ENCODE results near the gene ADGRA3. TPM values are rescaled to one million over a fixed set of nuclear protein-coding genes. Genes with fewer than 3 reads are reported as not detected.

Gene ADGRA3
- total RNA-seq, 3 donors from 2014 or later = 6.4 to 24.0 (median 11.1) TPM

DNA sequence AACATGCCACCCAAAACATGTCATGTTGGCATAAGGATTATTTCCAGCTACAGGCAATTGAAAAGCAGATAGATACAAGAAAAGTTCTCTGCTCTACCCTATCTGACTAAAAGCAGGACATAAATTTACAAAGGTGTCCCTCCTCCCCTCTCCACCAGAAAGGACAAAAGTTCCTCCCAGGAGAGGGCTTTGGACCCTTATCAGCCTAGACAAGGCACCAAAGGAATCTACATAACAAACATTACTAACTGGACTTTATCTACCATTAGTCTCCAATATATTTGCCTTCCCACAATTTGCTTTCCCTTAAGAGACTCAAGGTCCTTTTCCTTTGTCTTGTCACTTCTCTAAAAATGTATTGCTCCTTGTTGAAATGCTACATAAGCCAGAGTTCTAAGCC is 55.6 kb downstream of the ADGRA3 start:
- no peak for DNase-seq
- Mint-ChIP-seq H3K36me3 (ENCODE audit: insufficient read depth) (no peaks in the 10 kb centered on the region), H3K4me1 (ENCODE audit: low read depth) (no peaks in the 10 kb centered on the region), H3K4me3 (no peak overlapping the region), H3K27me3 (ENCODE audit: low read depth) (no peaks in the 10 kb centered on the region), H3K9me3 (no peaks in the 10 kb centered on the region)
- ATAC-seq = no peak

- ATAC-seq (no peak), DNase-seq (no peak)
- no peaks in the 10 kb centered on the region for H3K9me3 Mint-ChIP-seq
- H3K27me3 Mint-ChIP-seq (ENCODE audit: low read depth) = no peaks in the 10 kb centered on the region
- no peaks in the 10 kb centered on the region for H3K4me1 Mint-ChIP-seq (ENCODE audit: low read depth)
- no peaks in the 10 kb centered on the region for H3K36me3 Mint-ChIP-seq (ENCODE audit: insufficient read depth)
- no peak overlapping the region for H3K4me3 Mint-ChIP-seq
Observed at GRCh38 chr4:22458098-22458497, 57.8 kb downstream of the ADGRA3 start.

- Mint-ChIP-seq H3K4me1 (ENCODE audit: low read depth) (no peaks in the 10 kb centered on the region), H3K36me3 (ENCODE audit: insufficient read depth) (no peaks in the 10 kb centered on the region), H3K9me3 (no peaks in the 10 kb centered on the region), H3K4me3 (no peak overlapping the region), H3K27me3 (ENCODE audit: low read depth) (no peaks in the 10 kb centered on the region)
- no peak for ATAC-seq
- DNase-seq = no peak
Observed at GRCh38 chr4:22457348-22457747, 58.5 kb downstream of the ADGRA3 start.

DNA sequence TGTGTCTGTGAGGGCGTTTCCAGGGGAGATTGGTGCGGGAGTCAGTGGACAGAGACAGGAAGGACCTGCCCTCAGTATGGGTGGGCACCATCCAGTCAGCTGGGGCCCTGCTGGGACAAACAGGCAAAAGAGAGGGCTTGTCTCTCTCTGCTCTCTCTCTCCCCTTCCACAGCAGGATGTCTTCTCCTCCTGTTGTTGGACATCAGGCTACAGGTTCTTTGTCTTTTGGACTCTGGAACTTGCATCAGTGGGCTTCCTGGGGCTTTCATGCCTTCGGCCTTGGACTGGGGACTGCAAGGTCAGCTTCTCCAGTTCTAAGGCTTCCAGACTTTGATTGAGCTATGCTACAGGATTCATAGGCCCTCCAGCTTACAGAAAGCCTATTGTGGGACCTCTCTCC is 59.6 kb downstream of the ADGRA3 start:
- Mint-ChIP-seq H3K36me3 (ENCODE audit: insufficient read depth) (no peaks in the 10 kb centered on the region), H3K9me3 (no peaks in the 10 kb centered on the region), H3K4me1 (ENCODE audit: low read depth) (no peaks in the 10 kb centered on the region), H3K4me3 (no peak overlapping the region), H3K27me3 (ENCODE audit: low read depth) (no peaks in the 10 kb centered on the region)
- no peak for ATAC-seq
- no peak for DNase-seq

GRCh38 chr4:22454955-22455354 is 60.9 kb downstream of the ADGRA3 start:
- DNase-seq (no peak), ATAC-seq (no peak)
- Mint-ChIP-seq H3K27me3 (ENCODE audit: low read depth) (no peaks in the 10 kb centered on the region), H3K4me1 (ENCODE audit: low read depth) (no peaks in the 10 kb centered on the region), H3K4me3 (no peak overlapping the region), H3K9me3 (no peaks in the 10 kb centered on the region), H3K36me3 (ENCODE audit: insufficient read depth) (no peaks in the 10 kb centered on the region)

DNA sequence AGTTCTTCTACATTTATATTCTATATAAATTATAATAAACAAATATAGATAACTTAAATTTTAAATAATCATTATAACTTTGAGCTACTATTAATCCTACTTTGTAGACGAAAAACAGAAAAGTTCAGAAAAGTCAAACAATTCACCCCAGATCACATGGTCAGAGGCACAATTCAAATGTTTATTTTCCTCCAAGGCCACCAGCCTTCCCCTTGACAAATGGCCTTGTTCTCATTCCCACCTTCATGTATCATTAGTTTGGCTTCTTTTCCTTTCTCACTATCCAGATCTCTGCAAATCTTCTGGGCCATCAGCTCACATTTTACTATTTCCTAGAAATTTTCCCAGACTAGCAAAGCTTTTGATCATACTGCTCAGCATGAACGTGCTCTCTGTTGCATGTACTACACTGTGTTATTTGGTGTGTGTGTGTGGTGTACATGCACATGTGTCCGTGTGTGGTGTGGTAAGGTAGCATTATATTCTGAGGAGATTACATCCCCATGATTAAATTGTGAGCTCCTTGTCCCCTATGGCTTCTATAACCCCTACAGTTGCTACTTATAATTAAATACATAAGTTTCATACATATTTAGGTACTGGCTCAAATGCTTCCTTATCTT is 61.5 kb downstream of the ADGRA3 start:
- ATAC-seq (no peak), DNase-seq (no peak)
- H3K9me3 Mint-ChIP-seq = no peaks in the 10 kb centered on the region
- no peaks in the 10 kb centered on the region for H3K27me3 Mint-ChIP-seq (ENCODE audit: low read depth)
- H3K4me3 Mint-ChIP-seq = no peak overlapping the region
- no peaks in the 10 kb centered on the region for H3K36me3 Mint-ChIP-seq (ENCODE audit: insufficient read depth)
- H3K4me1 Mint-ChIP-seq (ENCODE audit: low read depth) = no peaks in the 10 kb centered on the region

GRCh38 chr4:22444813-22445212 is 71.1 kb downstream of the ADGRA3 start:
- Mint-ChIP-seq H3K36me3 (ENCODE audit: insufficient read depth) (no peaks in the 10 kb centered on the region), H3K27me3 (ENCODE audit: low read depth) (no peaks in the 10 kb centered on the region), H3K9me3 (no peaks in the 10 kb centered on the region), H3K4me3 (no peak overlapping the region), H3K4me1 (ENCODE audit: low read depth) (peaks cover 14% of the 10 kb centered on the region)
- DNase-seq = no peak
- peak; percentile 29 to 39 for ATAC-seq

- Mint-ChIP-seq H3K27me3 (ENCODE audit: low read depth) (no peaks in the 10 kb centered on the region), H3K36me3 (ENCODE audit: insufficient read depth) (no peaks in the 10 kb centered on the region), H3K4me1 (ENCODE audit: low read depth) (peaks cover 14% of the 10 kb centered on the region), H3K9me3 (no peaks in the 10 kb centered on the region), H3K4me3 (no peak overlapping the region)
- ATAC-seq (no peak), DNase-seq (no peak)
Observed at GRCh38 chr4:22442956-22443355, 72.9 kb downstream of the ADGRA3 start.

GRCh38 chr4:22440999-22441398 is 74.9 kb downstream of the ADGRA3 start:
- H3K9me3 Mint-ChIP-seq = no peaks in the 10 kb centered on the region
- no peaks in the 10 kb centered on the region for H3K36me3 Mint-ChIP-seq (ENCODE audit: insufficient read depth)
- peaks cover 14% of the 10 kb centered on the region for H3K4me1 Mint-ChIP-seq (ENCODE audit: low read depth)
- no peak for ATAC-seq
- H3K4me3 Mint-ChIP-seq = no peak overlapping the region
- DNase-seq = no peak
- H3K27me3 Mint-ChIP-seq (ENCODE audit: low read depth) = no peaks in the 10 kb centered on the region

DNA sequence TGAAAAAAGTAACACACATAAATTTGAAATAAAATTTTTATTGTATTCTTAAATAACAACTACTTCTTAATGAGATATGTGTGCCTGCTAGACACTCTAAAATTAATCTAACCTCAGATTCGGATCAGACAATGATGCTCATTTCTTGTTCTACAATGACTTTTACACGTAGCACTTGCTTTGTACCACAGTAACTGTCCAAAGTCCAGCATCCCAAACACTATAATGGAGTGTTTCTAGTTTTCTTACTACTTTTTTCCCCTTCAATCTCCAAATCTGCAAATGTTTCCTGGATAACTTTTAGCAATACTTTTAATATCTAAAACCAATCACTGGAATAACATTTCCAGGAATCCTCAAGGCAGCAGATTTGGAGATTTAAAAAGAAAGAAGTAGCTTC is 75.9 kb downstream of the ADGRA3 start:
- Mint-ChIP-seq H3K4me1 (ENCODE audit: low read depth) (peaks cover 12% of the 10 kb centered on the region), H3K4me3 (no peak overlapping the region), H3K27me3 (ENCODE audit: low read depth) (no peaks in the 10 kb centered on the region), H3K9me3 (peaks cover 2% of the 10 kb centered on the region), H3K36me3 (ENCODE audit: insufficient read depth) (no peaks in the 10 kb centered on the region)
- ATAC-seq (no peak), DNase-seq (no peak)

DNA sequence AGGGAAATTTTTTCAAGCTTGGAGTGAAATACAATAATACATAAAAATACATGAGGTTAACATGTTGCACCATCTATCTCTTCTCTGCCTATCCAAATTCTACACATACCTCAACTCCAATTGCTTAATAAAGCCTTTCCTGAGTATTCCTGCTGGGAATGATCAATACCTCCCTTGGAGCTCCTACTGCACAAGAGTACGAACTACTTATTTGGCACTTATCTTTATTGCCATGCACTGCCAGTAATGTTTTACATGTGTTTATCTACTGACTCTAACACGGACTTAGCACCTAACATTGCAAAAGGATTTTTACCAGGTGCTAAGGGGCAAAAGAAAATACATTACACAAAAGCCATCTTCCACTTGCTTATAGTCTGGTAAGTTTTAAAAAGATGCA is 80.2 kb downstream of the ADGRA3 start:
- Mint-ChIP-seq H3K36me3 (ENCODE audit: insufficient read depth) (no peaks in the 10 kb centered on the region), H3K9me3 (peaks cover 2% of the 10 kb centered on the region), H3K27me3 (ENCODE audit: low read depth) (no peaks in the 10 kb centered on the region), H3K4me1 (ENCODE audit: low read depth) (no peaks in the 10 kb centered on the region), H3K4me3 (no peak overlapping the region)
- ATAC-seq (no peak), DNase-seq (no peak)

DNA sequence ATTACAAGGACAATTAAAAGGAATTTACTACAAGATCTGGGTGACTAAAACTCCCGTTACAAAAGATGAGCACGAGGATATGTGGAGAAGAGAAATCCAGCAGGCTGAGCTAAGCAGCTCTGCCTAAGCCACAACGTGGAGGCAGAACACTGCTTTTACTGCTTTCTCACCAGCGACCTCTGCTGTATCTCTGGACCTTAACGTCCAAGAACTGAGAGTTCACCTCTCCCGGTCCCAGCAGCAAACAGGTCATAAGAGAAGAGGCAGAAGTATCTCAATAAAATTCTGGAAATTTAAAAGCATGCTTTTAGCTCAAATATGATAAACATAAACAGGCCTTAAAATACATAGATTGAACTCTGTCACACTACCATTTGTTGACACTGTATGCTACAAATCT is 81.0 kb downstream of the ADGRA3 start:
- no peak overlapping the region for H3K4me3 Mint-ChIP-seq
- H3K36me3 Mint-ChIP-seq (ENCODE audit: insufficient read depth) = no peaks in the 10 kb centered on the region
- DNase-seq = no peak
- H3K4me1 Mint-ChIP-seq (ENCODE audit: low read depth) = no peaks in the 10 kb centered on the region
- H3K9me3 Mint-ChIP-seq = peaks cover 2% of the 10 kb centered on the region
- H3K27me3 Mint-ChIP-seq (ENCODE audit: low read depth) = no peaks in the 10 kb centered on the region
- no peak for ATAC-seq

GRCh38 chr4:22430626-22431025 is 85.2 kb downstream of the ADGRA3 start:
- DNase-seq (no peak), ATAC-seq (no peak)
- H3K27me3 Mint-ChIP-seq (ENCODE audit: low read depth) = no peaks in the 10 kb centered on the region
- H3K36me3 Mint-ChIP-seq (ENCODE audit: insufficient read depth) = no peaks in the 10 kb centered on the region
- H3K9me3 Mint-ChIP-seq = peaks cover under 1% of the 10 kb centered on the region
- H3K4me3 Mint-ChIP-seq = no peak overlapping the region
- no peaks in the 10 kb centered on the region for H3K4me1 Mint-ChIP-seq (ENCODE audit: low read depth)

- peaks cover 3% of the 10 kb centered on the region for H3K9me3 Mint-ChIP-seq
- DNase-seq (no peak), ATAC-seq (no peak)
- no peaks in the 10 kb centered on the region for H3K27me3 Mint-ChIP-seq (ENCODE audit: low read depth)
- H3K4me1 Mint-ChIP-seq (ENCODE audit: low read depth) = no peaks in the 10 kb centered on the region
- no peaks in the 10 kb centered on the region for H3K36me3 Mint-ChIP-seq (ENCODE audit: insufficient read depth)
- no peak overlapping the region for H3K4me3 Mint-ChIP-seq
Observed at GRCh38 chr4:22428441-22428840, 87.4 kb downstream of the ADGRA3 start.

GRCh38 chr4:22427675-22428074 is 88.2 kb downstream of the ADGRA3 start:
- Mint-ChIP-seq H3K4me3 (no peak overlapping the region), H3K27me3 (ENCODE audit: low read depth) (no peaks in the 10 kb centered on the region), H3K9me3 (peaks cover 3% of the 10 kb centered on the region), H3K4me1 (ENCODE audit: low read depth) (no peaks in the 10 kb centered on the region), H3K36me3 (ENCODE audit: insufficient read depth) (no peaks in the 10 kb centered on the region)
- ATAC-seq (no peak), DNase-seq (no peak)

GRCh38 chr4:22420291-22420690 is 95.6 kb downstream of the ADGRA3 start:
- H3K4me3 Mint-ChIP-seq = no peak overlapping the region

More at GRCh38 chr4:22420291-22420690, 95.6 kb downstream of the ADGRA3 start:
- DNase-seq = no peak
- Mint-ChIP-seq H3K36me3 (ENCODE audit: insufficient read depth) (peaks cover 2% of the 10 kb centered on the region), H3K9me3 (peaks cover 3% of the 10 kb centered on the region), H3K27me3 (ENCODE audit: low read depth) (no peaks in the 10 kb centered on the region), H3K4me1 (ENCODE audit: low read depth) (peaks cover 2% of the 10 kb centered on the region)
- no peak for ATAC-seq
